Mesodermal cell (in vitro differentiated cells): Measurements from ENCODE around the gene SUCLG2.
A peak's percentile ranks its signal among the peaks of the same experiment; 100 is the strongest.
"Not testable (repeated sequence)": the region's sequence is repeated elsewhere in the genome, so short reads cannot be mapped to it uniquely, and the experiment has no call there.

ENCODE experiments used
- H3K27ac ChIP-seq: 2 replicates; pipeline ENCODE4 v1.7.0; 2013; ENCODE audit warnings: mild to moderate bottlenecking, low read depth, low read length, moderate library complexity; ENCODE audit not compliant: severe bottlenecking
- H3K36me3 ChIP-seq: 2 replicates; pipeline ENCODE4 v1.7.1; 2013; ENCODE audit warnings: mild to moderate bottlenecking, low read length, moderate library complexity; ENCODE audit not compliant: control insufficient read depth, insufficient read depth
- H3K4me1 ChIP-seq: one replicate; pipeline ENCODE4 v1.7.1; 2013; ENCODE audit warnings: mild to moderate bottlenecking, low read length; ENCODE audit not compliant: insufficient read depth, control insufficient read depth, poor library complexity, severe bottlenecking
- H3K4me3 ChIP-seq: 2 replicates; pipeline ENCODE4 v1.7.0; 2013; ENCODE audit warnings: low read length, control low read depth, mild to moderate bottlenecking; ENCODE audit not compliant: insufficient read depth, poor library complexity, severe bottlenecking; ENCODE audit errors: extremely low read depth
- H3K9me3 ChIP-seq: 2 replicates; pipeline ENCODE4 v1.7.1; 2013; ENCODE audit warnings: mild to moderate bottlenecking, low read length, moderate library complexity; ENCODE audit not compliant: control insufficient read depth
- WGBS, 2 experiments: methylation state at CpG; one replicate each; pipeline ENCODE4 v1.1.5; 2013; ENCODE audit warnings: missing lambda C conversion rate in 2 of 2; ENCODE audit not compliant: insufficient coverage in 2 of 2; 5-methylcytosine and 5-hydroxymethylcytosine counted together

The SUCLG2 gene

DNA sequence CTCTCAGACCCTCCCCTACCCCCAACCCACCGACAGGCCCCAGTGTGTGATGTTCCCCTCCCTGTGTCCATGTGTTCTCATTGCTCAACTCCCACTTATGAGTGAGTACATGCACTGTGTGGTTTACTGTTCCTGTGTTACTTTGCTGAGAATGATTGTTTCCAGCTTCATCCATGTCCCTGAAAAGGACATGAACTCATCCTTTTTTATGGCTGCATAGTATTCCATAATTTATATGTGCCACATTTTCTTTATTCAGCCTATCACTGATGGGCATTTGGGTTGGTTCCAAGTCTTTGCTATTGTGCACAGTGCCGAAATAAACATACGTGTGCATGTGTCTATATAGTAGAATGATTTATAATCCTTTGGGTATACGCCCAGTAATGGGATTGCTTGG lies 117.2 kb downstream of the SUCLG2 start:
- not testable (repeated sequence) for H3K4me3 ChIP-seq, H3K36me3 ChIP-seq, H3K4me1 ChIP-seq, H3K27ac ChIP-seq, H3K9me3 ChIP-seq
- WGBS, 2 experiments, result 79 to 85% methylated on average over 2 to 3 of the region's 4 CpGs

DNA sequence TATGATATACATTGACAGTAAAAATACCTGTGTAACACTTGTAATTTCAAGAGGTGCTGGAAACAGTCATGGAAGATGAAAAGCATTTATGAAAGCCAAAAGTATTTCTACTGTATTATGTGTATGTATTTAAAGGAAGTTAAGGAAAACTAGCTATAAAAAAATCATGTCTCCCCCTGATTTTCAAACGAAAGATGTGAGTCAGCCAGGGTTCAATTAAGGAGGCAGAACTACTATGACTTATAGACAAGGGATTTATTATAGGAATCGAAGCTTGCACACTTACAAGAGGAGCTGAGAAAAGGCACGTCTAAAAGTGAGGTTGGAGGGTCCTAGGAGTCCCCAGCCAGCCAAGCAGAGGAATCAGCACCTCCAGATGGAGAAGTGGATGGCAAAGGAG lies 119.4 kb downstream of the SUCLG2 start:
- H3K9me3 ChIP-seq, result no peaks in the 10 kb centered on the region
- no peak overlapping the region for H3K27ac ChIP-seq
- H3K4me1 ChIP-seq, result no peaks in the 10 kb centered on the region
- no peak overlapping the region for H3K4me3 ChIP-seq
- no peaks in the 10 kb centered on the region for H3K36me3 ChIP-seq
- 85% methylated on average over 2 to 3 of the region's 3 CpGs for WGBS, 2 experiments

DNA sequence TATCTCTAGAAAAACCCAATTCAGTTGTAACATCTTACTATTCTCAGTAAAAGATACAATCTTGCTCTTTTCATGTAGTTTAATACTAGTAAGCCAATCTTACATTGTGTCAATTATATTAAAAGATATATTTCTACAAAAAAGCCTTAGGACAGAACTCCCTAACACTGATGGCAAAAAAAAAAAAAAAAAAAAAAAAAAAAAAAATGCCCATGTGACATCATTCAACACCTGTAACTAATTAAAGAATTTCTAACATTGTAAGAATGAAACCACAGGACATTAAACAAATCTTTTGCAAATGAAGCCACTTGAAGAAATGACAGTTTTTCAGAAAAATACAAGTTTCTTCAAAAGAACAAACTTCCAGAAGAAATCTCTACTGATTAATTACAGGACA lies 119.8 kb downstream of the SUCLG2 start:
- Histone ChIP-seq H3K4me1 (no peaks in the 10 kb centered on the region), H3K36me3 (no peaks in the 10 kb centered on the region), H3K4me3 (no peak overlapping the region), H3K27ac (no peak overlapping the region), H3K9me3 (no peaks in the 10 kb centered on the region)

DNA sequence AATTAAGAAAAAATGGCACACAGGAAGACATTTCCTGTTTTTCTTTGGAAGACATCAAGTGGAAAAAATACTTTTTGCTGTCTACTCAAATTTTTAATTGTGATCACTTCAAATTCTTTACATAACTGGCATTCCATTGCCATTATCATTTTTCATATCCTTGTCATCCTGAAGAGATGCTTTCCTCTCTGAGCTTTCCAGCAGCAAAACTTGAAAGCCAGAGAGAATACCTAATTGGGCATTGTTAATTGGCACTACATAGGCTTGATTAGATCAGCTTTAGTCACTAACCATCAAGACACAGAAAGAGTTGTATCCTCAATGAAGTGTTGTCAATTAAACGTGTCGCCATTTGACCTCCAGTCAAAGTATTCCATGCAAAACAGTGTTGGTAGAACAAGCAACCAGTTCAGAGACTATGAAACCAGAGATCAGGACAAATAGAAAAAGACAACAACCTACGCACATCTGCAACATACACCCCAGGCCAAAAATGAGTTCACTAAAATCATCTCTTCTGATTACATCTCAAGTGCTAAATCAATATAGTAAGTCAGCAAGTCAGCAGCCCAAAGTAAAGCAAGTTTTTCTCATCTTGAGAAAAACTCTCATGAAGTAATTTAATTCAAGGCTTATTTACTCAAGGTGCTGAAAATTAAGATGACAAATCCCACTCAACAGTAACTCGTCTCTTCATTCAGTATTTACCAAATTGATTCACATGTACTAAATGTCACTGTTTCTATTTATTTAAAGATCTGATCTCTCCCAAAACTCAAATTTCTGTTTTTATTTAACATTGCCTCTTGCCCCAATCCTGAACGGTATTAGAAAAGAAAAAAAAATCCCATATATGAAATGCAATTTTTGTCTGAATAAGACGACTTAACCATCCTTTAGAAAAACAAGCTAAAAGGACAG lies 123.0 kb downstream of the SUCLG2 start:
- WGBS, 2 experiments, result 83 to 86% methylated on average over 2 to 3 of the region's 6 CpGs
- H3K4me1 ChIP-seq, result no peaks in the 10 kb centered on the region
- H3K27ac ChIP-seq, result peak overlapping the region; percentile 17
- H3K36me3 ChIP-seq, result no peaks in the 10 kb centered on the region
- H3K9me3 ChIP-seq, result no peaks in the 10 kb centered on the region
- no peak overlapping the region for H3K4me3 ChIP-seq

DNA sequence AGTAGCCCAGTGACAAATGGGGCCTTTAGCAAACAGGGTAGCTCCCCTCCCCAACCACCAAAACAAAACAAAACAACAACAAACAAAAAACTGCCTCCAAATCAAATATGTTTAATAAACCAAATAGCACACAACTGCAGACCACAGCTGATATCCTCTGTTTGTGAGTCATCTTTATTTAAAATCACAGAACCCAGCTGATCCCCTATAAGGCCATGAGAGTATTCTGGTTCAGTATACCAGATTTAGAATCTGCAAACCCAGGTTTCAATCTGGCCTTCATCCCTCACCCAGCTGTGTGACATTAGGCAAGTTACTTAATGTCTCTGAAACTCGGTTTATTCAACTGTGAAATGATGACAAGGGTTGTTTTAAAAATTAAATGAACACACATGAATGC lies 124.5 kb downstream of the SUCLG2 start:
- WGBS, 2 experiments, result no CpG with 5 or more reads among the region's 1 CpG
- no peak overlapping the region for H3K27ac ChIP-seq

DNA sequence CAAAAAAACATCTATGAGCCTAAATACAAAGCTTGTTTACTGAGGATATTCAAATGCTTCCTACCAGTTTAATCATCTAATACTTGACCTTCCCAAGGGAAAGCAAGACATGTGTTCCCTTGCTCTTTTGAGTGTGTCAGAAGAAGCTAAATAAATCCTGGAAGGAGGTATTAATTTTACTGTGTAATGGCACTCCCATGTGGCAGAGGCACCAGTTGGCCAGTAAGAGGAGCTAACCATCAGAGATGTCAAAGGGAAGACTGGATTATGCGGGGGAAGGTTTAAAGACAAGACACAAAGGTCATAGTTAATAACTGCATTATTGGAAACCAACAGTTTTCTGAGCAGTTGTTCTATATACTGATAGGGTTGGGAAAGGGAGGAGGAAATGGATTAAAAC lies 125.1 kb downstream of the SUCLG2 start:
- 100% methylated on average over 1 of the region's 1 CpG; no CpG with 5 or more reads in 1 of the 2 experiments for WGBS, 2 experiments
- Histone ChIP-seq H3K27ac (no peak overlapping the region), H3K9me3 (no peaks in the 10 kb centered on the region), H3K4me1 (no peaks in the 10 kb centered on the region), H3K4me3 (no peak overlapping the region), H3K36me3 (no peaks in the 10 kb centered on the region)

More for the DNA sequence above, 124.5 kb downstream of the SUCLG2 start:
- no peak overlapping the region for H3K4me3 ChIP-seq
- H3K9me3 ChIP-seq, result no peaks in the 10 kb centered on the region
- no peaks in the 10 kb centered on the region for H3K4me1 ChIP-seq
- no peaks in the 10 kb centered on the region for H3K36me3 ChIP-seq

DNA sequence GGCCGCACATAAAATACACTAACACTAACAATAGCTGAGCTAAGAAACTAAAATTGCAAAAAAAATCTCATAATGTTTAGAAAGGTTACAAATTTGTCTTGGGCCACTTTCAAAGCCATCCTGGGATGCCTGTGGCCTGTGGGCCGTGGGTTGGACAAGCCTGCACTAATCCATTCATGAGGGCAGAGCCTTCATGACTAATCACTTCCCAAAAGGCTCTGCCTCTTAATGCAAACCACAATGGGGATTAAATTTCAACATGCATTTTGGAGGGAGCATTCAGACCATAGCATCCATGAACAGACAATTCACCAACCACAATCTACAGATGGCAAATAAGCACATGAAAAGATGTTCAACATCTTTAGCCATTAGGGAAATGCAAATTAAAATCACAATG lies 128.2 kb downstream of the SUCLG2 start:
- H3K9me3 ChIP-seq, result no peaks in the 10 kb centered on the region
- H3K27ac ChIP-seq, result no peak overlapping the region
- no peaks in the 10 kb centered on the region for H3K4me1 ChIP-seq
- H3K4me3 ChIP-seq, result no peak overlapping the region
- WGBS, 2 experiments, result 75 to 78% methylated on average over 1 of the region's 2 CpGs
- H3K36me3 ChIP-seq, result no peaks in the 10 kb centered on the region

DNA sequence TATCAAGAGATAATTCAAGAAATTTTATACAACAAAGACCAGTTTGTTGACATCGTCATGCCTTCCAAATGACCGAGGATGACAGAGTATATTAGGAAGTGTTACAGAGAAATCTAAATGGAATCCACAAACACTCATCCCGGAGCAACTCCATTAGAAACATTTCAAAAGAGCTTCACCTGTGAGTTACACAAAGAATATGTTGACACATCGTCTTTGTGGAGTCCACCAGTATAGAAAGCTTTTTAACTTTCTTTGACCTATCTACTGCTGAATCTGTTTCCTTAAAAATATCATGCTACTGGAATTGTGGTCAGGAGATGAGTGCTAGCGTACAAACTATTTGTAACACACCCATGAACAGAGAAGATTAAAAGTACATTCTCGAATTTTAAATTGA lies 130.4 kb downstream of the SUCLG2 start:
- peaks cover under 1% of the 10 kb centered on the region for H3K36me3 ChIP-seq
- no peaks in the 10 kb centered on the region for H3K9me3 ChIP-seq
- WGBS, 2 experiments, result no CpG with 5 or more reads among the region's 6 CpGs
- H3K27ac ChIP-seq, result no peak overlapping the region
- H3K4me3 ChIP-seq, result no peak overlapping the region
- H3K4me1 ChIP-seq, result no peaks in the 10 kb centered on the region

DNA sequence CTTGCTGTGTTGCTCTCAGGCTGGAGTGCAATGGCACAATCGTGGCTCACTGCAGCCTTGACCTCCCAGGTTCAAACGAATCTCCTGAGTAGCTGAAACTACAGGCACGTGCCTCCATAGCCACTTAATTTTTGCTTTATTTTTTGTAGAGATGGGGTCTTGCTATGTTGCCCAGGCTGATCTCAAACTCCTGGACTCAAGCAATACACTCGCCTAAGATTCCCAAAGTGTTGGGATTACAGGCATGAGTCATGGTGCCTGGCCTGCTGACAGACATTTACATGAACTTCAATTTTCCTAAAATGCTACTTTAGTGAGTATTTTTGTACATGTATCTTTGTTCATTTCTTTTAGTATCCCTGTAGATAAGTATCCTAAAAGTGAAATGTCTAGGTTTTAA lies 132.3 kb downstream of the SUCLG2 start:
- WGBS, 2 experiments, result 97% methylated on average over 3 of the region's 4 CpGs; no CpG with 5 or more reads in 1 of the 2 experiments
- H3K4me3 ChIP-seq, result no peak overlapping the region
- peaks cover 3% of the 10 kb centered on the region for H3K36me3 ChIP-seq
- no peaks in the 10 kb centered on the region for H3K4me1 ChIP-seq
- no peak overlapping the region for H3K27ac ChIP-seq
- H3K9me3 ChIP-seq, result no peaks in the 10 kb centered on the region

DNA sequence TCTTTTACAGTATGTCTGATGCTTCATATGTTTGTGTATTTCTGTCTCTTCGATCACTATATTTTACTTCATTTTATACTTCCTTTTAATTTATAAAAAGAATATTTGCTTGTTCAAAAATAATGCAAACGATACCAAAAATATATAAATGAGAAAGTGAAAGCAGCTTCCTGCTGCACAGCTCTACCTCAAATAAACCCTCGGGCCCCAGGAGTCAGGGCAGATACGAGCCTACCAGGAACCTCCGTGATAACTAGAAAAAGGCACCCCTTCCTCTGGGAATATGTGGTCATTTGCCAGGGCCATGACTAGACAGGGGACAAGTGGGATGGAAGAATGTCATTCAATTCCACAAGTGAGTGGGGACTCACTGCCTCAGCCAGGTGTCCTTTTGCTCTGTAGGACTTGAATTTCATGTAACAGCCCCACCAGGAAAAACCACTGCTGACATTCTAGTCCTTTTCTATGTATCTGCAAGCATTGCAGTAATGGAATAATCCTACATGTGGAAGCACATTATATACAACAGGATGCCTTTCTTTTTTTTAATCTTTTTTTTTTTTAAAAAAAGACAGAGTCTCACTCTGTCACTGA lies 133.3 kb downstream of the SUCLG2 start:
- H3K9me3 ChIP-seq, result no peaks in the 10 kb centered on the region
- H3K27ac ChIP-seq, result no peak overlapping the region
- WGBS, 2 experiments, result 87 to 93% methylated on average over 3 of the region's 5 CpGs
- no peak overlapping the region for H3K4me3 ChIP-seq
- H3K36me3 ChIP-seq, result peaks cover 3% of the 10 kb centered on the region
- peaks cover 4% of the 10 kb centered on the region for H3K4me1 ChIP-seq

DNA sequence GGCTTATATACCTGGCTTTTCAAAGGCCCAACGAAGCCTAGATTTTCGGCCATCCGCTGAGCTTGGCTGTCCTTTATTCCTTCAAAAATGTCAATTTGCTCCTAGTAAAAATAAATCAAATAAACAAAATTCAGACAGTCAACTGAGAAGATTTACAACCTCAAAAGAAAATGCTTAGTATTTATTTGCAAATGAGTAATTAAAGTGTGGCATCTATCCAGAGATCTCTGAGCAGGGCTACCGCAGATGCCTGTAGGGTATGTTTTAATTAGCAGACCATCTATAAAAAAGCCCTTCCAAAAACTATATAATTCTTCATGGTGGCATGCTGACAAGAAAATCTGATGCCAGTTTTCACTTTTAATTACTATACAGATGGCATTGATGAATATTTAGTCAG lies 136.2 kb downstream of the SUCLG2 start:
- H3K9me3 ChIP-seq, result no peaks in the 10 kb centered on the region
- H3K4me1 ChIP-seq, result peaks cover 4% of the 10 kb centered on the region
- 93 to 100% methylated on average over 1 to 3 of the region's 4 CpGs for WGBS, 2 experiments
- peaks cover 9% of the 10 kb centered on the region for H3K36me3 ChIP-seq
- H3K27ac ChIP-seq, result no peak overlapping the region
- no peak overlapping the region for H3K4me3 ChIP-seq
